GM18526 (cell line): ENCODE data around the gene TXNRD2.

Experiments
- POLR2A ChIP-seq: IDR thresholded peaks from 3 replicates; pipeline ENCODE4 v1.6.1; 2011; ENCODE audit not compliant: insufficient read length; ENCODE audit errors: extremely low read depth

TXNRD2 gene

GRCh38 chr22:19853058-19853878 lies 88.3 kb downstream of the TXNRD2 start:
- no peak for TF ChIP-seq POLR2A

DNA sequence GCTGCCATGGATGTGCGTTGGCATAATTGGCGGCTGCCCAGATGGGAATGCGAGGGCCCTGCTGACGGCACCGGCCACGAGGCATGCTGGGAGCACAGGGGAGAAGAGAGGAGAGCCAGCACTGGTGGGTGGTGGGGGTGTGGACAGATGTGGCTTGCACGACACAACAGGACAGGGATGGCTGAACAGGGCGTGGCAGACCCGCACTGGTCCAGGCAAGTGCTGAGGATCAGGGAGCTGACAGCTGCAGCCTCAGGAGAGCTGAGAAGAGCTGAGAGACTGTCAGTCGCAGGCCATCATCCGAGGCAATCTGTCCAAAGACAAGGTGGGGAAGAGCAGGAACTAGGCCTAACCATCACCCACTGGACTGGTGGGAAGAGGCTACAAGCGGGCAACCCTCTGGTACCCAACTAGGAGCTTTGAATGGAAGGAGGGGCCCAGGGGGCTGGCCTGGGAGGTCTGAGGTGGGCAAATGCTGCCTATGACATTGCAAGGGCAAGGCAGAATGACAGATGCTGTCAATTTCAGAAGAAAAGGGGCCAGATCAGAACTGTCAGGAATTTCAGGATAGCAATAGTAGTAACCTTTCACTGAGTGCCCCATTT lies 89.3 kb downstream of the TXNRD2 start:
- TF ChIP-seq POLR2A = no peak

DNA sequence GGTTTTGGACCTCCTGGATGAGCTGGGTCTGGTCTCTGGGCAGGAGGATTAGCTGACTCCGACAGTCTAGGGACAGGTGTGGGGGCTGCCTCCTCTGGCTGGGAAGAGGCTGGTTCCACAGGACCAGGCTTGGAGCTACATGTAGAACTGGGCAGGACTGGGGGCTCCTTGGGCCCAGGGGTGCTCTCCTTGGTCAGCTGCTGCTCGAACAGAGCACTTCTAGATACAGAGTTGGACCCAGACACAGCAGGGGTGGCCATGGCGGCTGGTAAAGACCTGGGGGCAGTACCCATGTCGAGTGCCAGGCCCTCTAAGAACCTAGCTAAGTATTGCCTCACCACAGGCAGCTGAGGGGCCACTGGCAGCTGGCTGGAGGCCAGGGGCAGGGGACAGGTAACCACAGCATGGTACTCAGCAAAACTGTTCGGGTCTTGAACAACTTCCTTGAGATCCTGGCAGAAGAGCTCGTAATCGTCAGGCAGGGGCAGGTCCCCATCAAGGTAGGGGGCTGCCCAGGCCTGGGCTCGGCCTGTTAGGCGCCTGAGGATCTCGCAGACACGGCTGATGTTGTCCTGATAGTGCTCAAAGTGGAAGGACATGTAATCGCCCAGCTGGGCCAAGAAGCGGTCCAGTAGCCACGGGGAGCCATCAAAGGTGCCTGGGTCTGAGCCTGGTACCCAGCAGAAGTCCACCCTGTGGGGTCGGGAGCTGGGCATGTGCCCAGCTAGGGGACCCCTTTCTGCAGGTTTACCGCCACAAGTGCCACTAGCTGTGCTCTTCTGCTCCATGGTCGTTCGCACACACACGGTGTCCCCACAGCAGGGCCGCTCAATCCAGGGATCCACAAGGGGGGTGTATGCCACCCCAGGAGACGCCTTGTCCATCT lies 90.1 kb downstream of the TXNRD2 start:
- TF ChIP-seq POLR2A = no peak

GRCh38 chr22:19850763-19851109 lies 90.9 kb downstream of the TXNRD2 start:
- TF ChIP-seq POLR2A = no peak

DNA sequence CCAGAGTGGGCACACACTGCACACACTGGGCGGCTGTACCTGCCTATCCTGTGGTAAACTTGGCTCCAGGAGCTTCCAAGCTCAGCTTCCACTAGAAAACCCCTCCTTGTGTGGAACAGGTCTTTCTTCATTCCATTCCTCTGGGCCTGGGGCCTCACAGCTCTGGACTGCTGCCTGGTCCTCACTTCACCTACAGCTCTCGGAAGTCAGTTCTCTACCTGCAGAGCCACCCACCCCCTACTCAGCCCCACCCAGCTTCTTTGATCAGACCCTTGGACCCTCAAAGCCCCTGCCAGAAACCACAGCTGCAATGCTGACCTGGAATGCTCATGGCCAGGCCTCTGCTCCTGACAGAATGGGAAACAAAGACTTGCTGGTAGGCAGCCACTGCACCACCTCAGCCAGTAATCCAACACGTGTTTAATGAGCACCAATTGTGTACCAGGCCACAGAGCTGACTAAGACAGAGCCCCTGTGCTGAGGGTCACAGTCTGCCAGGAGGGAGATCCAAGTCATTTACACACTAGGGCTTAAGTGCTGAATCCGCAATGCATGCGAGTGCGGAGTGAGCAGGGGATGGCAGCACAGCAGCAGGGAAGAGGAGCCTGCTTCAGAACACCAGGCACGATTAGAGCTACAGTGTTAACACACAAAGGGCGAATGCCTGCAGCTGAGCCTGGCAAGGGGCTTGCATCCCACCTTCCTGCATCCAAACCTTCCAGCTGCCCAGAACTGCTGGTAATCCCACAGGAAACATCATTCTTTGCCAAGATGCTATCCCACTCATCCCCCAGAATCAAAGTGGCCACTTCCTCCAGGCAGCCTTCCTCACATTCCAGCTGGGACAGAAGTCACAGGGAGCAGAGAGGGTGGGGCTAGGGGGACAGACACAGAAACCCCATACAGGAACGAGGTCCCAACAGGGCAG lies 91.5 kb downstream of the TXNRD2 start:
- TF ChIP-seq POLR2A = no peak

- no peak for TF ChIP-seq POLR2A
Observed at GRCh38 chr22:19848298-19849224, 93.1 kb downstream of the TXNRD2 start.

- TF ChIP-seq POLR2A = no peak
Observed at GRCh38 chr22:19847345-19847632, 94.3 kb downstream of the TXNRD2 start.

- TF ChIP-seq POLR2A = no peak
Observed at GRCh38 chr22:19846620-19847344, 94.8 kb downstream of the TXNRD2 start.

DNA sequence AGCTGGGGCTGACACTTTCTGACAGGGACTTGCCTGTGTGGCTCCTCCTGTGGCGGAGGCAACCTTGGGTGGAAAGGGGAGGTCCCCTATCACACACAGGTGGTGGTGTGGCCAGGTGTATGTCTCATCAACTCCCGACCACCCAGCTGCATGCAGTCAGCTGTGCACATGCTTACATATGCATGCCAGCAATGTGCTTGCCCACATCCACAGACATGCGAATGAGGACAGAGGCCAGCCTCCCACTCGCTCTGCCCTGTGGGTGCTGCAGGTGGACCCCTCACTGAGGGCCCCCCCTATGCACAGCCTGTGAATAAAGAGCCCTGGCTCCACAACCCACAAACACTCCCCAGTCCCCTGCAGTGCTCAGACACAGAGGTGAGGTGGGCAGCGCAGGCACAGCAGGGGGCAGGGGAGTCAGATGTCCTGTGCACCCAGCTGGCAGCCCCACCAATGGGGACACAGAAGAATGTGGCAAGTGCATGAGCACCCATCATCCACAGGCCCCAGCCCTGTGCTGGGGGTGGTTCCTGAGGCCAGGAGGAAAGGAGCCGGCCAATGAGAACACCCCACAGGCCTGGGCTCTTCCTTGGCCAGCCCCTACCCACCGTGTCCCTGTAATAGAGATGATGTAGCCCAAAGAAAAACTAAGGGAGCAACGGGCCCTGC lies 96.4 kb downstream of the TXNRD2 start:
- no peak for TF ChIP-seq POLR2A

DNA sequence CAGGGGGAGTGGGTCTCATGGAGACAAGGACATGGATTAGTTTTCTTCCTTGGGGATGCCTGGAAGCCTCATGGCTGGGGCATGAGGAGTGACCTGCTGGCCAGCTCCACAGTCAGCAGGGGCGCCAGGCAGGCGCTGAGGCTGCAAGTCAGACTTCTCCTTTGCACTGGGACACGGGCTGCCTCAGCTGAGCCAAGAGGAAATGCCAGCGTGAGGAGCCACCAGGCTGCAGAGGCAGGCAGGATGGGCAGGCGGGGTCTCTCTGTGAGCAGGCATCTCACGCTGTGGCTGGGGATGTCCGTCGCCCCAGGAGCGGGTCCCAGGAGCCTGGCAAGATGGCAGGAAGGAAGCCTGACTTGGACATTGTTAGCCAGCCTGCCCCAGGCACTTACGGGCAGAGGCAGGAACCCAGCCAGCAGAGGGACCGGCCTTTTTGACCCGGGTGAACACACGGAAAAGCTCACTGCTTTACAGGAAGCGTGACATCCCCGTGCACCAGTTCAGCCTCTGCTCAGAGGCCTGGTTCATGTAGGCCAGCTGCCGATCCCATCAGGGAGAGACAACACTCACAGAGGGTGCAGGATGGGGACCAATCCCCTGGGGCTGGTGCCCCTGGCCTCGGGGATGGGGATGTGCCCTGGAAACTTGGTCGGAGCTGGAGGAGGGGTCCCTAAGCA lies 97.1 kb downstream of the TXNRD2 start:
- no peak for TF ChIP-seq POLR2A

DNA sequence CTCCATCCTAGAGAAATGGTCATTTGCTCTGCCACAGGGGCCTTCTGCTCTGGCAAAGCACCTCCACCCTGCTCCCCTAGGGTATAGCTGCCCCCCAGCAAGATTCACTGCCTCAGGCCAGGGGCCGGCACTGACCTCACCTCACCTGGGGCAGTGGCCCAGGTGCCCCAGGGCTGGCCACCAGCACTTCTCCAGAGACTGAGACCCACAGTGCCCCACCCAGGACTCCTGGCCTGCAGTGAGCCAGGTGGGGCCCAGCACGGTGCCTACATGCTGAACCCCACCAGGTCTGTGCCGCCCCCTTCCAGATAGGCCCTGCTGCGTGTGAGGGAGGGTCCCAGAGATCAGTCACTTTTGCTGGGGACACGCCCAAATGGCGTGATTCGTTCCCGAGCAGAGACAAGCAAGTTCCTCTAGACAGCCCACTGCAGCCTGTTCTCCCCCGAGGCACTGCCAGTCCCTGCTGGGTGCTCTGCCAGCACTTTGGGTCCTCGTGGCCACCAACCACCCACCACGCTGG lies 97.7 kb downstream of the TXNRD2 start:
- TF ChIP-seq POLR2A = no peak
